ENCODE measurements around the gene COL23A1.
"Not testable (repeated sequence)": the region's sequence is repeated elsewhere in the genome, so short reads cannot be mapped to it uniquely, and the experiment has no call there.

Gene COL23A1

DNA sequence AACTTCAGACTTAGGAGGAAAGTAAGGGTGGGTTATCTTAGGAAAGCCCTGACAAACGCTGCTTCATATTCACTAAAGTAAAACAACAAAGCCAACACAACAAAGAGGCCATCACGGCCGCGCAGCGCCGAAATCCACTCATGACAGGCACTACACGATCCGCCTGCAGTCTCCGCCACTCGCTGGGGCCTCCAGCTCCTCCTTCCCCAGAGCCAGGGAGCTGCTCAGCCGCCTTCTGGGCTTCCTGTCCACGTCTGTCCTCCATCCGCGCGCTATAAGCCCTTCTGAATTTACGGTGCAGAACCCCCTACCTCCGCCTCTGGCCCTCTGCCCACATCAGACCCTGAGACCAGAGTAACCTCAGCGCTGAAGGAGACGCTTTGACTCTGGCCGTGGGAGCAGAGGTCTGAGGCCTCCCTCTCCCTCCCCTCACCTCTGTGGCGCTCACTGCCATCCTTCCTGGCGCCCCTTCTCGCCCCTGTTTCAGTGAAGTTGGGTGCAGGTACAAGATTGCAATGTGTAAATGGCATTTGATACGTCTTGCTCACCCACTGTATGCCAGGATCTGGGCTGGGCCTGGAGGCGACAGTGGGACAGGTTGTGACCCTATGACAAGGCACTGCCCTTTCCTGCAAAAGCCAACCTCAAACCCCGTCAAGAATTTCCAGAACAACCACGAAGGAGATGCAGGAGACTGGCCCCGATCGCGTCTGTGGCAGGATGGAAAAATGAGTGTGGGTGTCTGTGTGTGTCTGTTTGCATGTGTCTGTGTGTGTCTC, 282.7 kb downstream of the COL23A1 start:
- DNase-seq (ENCODE audit: low read depth), result no peak
- H3K4me3 ChIP-seq (ENCODE audit: low read depth, low read length), result no peak overlapping the region
- TF ChIP-seq, protein P1, sequence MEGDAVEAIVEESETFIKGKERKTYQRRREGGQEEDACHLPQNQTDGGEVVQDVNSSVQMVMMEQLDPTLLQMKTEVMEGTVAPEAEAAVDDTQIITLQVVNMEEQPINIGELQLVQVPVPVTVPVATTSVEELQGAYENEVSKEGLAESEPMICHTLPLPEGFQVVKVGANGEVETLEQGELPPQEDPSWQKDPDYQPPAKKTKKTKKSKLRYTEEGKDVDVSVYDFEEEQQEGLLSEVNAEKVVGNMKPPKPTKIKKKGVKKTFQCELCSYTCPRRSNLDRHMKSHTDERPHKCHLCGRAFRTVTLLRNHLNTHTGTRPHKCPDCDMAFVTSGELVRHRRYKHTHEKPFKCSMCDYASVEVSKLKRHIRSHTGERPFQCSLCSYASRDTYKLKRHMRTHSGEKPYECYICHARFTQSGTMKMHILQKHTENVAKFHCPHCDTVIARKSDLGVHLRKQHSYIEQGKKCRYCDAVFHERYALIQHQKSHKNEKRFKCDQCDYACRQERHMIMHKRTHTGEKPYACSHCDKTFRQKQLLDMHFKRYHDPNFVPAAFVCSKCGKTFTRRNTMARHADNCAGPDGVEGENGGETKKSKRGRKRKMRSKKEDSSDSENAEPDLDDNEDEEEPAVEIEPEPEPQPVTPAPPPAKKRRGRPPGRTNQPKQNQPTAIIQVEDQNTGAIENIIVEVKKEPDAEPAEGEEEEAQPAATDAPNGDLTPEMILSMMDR (IDR thresholded peaks at IDR 0.05; ENCODE audit: low read depth, low read length, missing control alignments), result no peak

DNA sequence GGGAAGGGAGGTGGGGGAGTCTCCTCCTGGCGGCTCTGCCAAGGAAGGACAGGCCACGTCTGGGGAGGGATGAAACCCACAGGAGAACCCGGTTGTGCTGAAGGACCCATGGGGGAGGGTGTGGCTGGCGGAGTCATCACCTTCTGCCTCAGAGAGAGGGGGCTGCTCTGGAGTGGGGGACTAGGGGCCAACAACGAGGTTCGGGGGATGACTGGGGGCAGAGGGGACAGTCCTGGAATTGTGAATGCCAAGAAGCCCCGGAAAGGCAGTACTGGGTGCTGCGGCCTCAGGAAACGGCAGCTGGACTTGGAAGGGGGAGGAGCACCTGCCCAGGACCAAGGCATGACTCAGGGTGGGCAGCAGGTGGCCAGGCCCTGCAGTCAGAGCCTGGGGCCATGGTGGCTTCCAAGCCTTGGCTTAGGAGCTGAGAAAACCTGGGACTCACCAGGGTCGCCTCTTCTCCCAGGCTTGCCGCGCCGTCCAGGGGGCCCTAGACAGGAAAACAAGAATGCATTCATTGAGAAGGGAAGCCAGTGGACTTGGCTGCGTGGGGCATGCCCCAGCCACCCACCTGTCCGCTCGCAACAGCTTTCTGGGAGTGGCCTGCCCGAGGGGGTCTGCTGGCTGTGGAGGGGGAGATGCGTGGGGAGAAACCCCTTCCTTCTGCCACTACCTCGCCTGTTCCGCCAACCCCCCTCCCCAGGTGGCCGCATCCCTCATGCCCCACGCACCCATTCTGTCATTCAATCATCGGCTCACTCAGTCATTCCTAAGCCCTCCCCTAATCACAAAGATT, 283.6 kb downstream of the COL23A1 start:
- no peak overlapping the region for H3K4me3 ChIP-seq (ENCODE audit: low read depth, low read length)
- no peak for DNase-seq (ENCODE audit: low read depth)
- TF ChIP-seq, protein P1 (IDR thresholded peaks at IDR 0.05; ENCODE audit: low read depth, low read length, missing control alignments), result no peak

DNA sequence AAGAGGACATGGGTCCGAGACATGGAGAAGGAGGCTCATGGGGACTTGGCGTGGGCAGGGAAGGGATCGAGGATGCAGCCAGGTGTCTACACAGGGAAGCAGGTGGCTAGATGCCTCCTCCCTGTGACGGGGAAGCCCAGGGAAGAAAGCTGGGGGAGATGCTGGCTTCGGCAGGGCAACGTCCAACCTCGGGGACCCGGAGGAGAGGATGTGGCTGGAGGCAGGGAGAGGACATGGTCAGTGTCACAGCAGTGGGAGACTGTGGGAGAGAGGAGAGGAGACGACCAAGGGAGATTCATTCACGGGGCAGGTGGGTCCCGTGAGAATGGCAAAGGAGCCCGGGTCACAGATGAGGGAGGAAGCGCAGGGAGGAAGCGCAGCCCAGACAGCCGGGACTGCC, 284.4 kb downstream of the COL23A1 start:
- no peak overlapping the region for H3K4me3 ChIP-seq (ENCODE audit: low read depth, low read length)
- TF ChIP-seq, protein P1 (IDR thresholded peaks at IDR 0.05; ENCODE audit: low read depth, low read length, missing control alignments), result no peak
- no peak for DNase-seq (ENCODE audit: low read depth)

DNA sequence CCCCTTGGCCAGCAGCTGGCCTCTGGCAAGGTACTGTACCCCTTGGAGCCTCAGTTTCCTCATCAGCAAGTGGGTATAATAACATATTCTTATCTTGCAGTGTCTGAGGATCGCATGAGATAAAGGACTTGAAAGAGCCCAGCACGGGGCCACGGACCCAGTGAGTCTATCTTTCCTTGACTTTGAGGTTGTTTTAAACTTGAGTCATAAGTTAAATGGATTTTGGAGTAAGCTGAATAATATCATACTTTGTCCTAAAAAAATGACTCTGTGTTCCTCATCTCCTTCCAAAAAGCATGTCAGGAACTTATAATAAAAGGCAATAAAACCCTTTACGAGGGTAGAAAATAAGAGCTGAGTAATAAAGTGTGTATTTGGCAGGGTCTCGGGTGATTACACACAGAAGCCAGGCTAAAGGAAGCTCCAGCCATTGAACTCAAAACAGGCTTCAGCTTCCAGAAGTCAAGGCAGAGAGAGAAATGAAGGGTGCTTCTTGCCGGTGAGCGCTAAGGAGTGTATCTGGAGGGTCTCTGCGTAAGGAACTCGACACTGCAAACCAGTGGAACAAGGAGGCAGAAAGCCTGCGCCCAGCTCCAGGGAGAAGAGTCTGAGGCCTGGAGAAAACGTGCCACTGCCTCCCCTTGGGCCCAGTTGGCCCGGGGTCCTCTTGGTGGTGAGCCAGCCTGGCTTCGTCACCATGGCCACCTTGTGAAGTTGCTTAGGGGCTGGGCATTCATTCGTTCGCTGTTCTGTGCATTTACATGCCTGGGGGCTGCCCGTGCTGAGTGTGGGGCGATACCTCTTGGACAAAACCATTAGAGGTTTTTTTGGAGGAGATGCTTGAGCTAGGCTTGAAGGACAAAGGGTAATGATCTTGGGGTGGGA, 285.2 kb downstream of the COL23A1 start:
- no peak for DNase-seq (ENCODE audit: low read depth)
- TF ChIP-seq, protein P1 (IDR thresholded peaks at IDR 0.05; ENCODE audit: low read depth, low read length, missing control alignments), result no peak
- H3K4me3 ChIP-seq (ENCODE audit: low read depth, low read length), result no peak overlapping the region

DNA sequence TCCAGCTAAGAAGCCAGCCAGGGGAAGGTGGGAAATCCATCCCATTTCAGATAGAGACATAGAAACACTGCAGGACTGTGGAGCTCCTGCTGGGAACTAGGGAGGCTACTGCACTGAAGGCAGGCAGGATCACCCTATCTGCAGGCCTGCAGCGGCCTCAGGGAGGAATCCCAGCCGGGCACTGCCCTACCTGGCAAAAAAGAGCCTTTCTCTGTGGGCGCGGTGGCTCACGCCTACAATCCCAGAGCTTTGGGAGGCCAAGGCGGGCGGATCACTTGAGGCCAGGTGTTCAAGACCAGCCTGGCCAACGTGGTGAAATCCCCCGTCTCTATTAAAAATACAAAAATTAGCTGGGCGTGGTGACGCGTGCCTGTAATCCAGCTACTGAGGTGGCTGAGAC, 286.2 kb downstream of the COL23A1 start:
- TF ChIP-seq, protein P1 (IDR thresholded peaks at IDR 0.05; ENCODE audit: low read depth, low read length, missing control alignments), result no peak
- DNase-seq (ENCODE audit: low read depth), result no peak
- H3K4me3 ChIP-seq (ENCODE audit: low read depth, low read length), result no peak overlapping the region

DNA sequence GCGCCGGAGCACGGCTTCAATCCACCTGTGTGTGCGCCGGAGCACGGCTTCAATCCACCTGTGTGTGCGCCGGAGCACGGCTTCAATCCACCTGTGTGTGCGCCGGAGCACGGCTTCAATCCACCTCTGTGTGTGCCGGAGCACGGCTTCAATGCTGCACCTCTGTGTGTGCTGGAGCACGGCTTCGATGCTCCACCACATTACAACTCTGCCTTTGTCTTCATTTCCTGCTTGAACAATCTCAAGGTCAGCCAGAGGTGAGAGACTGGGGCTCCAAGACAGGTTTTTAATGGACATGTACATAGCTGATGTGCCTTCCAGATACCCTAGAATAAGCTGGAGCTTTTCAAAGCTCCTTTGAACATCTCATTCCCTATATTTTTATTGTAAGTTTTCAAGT, 287.9 kb downstream of the COL23A1 start:
- DNase-seq (ENCODE audit: low read depth); H3K4me3 ChIP-seq (ENCODE audit: low read depth, low read length): not testable (repeated sequence)

DNA sequence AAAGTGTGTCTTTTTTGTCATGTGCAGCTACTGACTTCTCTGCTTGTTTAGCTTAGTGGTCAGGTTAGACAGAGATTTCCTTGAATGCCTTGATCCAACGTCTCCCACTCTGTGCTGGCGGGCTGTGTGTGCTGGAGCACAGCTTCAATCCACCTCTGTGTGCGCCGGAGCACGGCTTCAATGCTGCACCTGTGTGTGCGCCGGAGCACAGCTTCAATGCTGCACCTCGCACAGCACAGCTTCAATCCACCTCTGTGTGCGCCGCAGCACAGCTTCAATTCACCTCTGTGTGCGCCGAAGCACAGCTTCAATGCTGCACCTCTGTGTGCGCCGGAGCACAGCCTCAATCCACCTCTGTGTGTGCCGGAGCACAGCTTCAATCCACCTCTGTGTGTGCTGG, 288.6 kb downstream of the COL23A1 start:
- TF ChIP-seq, protein P1 (IDR thresholded peaks at IDR 0.05; ENCODE audit: low read depth, low read length, missing control alignments), result no peak
- no peak for DNase-seq (ENCODE audit: low read depth)
- no peak overlapping the region for H3K4me3 ChIP-seq (ENCODE audit: low read depth, low read length)
